ENCODE measurements around the gene CDK17.

The CDK17 gene

DNA sequence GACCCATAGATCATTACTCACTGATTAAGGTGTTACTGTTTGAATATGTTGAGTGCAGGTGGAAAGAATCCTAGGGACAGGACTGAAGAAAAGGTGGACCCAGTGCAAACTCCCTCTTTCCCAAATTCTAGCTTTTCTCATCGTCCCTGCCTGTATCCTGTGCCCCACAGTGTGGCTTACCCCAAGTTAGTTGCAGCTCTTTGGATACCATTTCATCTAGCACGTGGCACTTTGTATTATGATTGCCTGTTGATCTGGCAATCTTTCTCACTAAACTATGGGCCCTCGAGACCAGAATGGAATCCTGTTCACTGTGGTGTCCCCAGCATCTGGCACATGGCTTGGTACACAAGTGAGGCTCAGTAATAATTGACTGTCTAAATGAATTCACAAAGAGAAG, 139.6 kb downstream of the CDK17 start:
- TF ChIP-seq, protein P1, sequence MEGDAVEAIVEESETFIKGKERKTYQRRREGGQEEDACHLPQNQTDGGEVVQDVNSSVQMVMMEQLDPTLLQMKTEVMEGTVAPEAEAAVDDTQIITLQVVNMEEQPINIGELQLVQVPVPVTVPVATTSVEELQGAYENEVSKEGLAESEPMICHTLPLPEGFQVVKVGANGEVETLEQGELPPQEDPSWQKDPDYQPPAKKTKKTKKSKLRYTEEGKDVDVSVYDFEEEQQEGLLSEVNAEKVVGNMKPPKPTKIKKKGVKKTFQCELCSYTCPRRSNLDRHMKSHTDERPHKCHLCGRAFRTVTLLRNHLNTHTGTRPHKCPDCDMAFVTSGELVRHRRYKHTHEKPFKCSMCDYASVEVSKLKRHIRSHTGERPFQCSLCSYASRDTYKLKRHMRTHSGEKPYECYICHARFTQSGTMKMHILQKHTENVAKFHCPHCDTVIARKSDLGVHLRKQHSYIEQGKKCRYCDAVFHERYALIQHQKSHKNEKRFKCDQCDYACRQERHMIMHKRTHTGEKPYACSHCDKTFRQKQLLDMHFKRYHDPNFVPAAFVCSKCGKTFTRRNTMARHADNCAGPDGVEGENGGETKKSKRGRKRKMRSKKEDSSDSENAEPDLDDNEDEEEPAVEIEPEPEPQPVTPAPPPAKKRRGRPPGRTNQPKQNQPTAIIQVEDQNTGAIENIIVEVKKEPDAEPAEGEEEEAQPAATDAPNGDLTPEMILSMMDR (conservative IDR thresholded peaks at IDR 0.05; ENCODE audit: control insufficient read depth, insufficient read depth, low read depth, low read length) = no peak
- H3K4me3 ChIP-seq (ENCODE audit: control insufficient read depth, low read depth, low read length) = no peak overlapping the region
- DNase-seq (ENCODE audit: low read depth) = no peak

GRCh38 chr12:96260231-96260630, 140.0 kb downstream of the CDK17 start:
- DNase-seq (ENCODE audit: low read depth) = peak; percentile 40
- TF ChIP-seq, protein P1 (conservative IDR thresholded peaks at IDR 0.05; ENCODE audit: control insufficient read depth, insufficient read depth, low read depth, low read length) = no peak

GRCh38 chr12:96258104-96258961, 141.9 kb downstream of the CDK17 start:
- peak; percentile 82 for DNase-seq (ENCODE audit: low read depth)
- TF ChIP-seq, protein P1 (conservative IDR thresholded peaks at IDR 0.05; ENCODE audit: control insufficient read depth, insufficient read depth, low read depth, low read length) = no peak
- H3K4me3 ChIP-seq (ENCODE audit: control insufficient read depth, low read depth, low read length) = no peak overlapping the region

More at GRCh38 chr12:96260231-96260630, 140.0 kb downstream of the CDK17 start:
- no peak overlapping the region for H3K4me3 ChIP-seq (ENCODE audit: control insufficient read depth, low read depth, low read length)

DNA sequence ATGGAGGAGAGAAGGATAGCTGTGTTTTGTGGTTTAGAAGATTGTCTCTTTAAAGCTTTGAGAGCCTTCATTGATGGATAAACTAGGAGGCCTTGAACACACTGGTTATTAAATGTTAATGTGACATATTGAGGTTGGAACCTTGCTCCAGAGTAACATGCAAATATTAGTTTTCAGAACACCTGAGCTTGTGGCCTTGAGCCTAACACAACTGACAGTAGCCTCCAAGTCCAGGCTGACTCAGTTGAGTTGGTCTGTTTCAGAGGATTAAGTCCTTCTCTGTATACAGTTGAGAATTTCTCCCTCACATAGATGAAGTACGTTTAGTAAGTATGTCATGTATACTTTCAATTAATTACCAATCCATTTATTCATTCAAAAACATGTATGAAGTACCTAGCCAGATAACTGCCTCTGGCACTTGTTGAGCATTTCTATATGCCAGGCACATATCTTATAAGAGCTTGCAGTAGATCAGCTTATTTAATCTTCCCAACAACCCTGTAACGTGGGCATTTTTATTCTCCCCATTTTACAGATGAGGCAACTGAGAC, 142.6 kb downstream of the CDK17 start:
- TF ChIP-seq, protein P1 (conservative IDR thresholded peaks at IDR 0.05; ENCODE audit: control insufficient read depth, insufficient read depth, low read depth, low read length) = no peak
- no peak for DNase-seq (ENCODE audit: low read depth)
- H3K4me3 ChIP-seq (ENCODE audit: control insufficient read depth, low read depth, low read length) = no peak overlapping the region

DNA sequence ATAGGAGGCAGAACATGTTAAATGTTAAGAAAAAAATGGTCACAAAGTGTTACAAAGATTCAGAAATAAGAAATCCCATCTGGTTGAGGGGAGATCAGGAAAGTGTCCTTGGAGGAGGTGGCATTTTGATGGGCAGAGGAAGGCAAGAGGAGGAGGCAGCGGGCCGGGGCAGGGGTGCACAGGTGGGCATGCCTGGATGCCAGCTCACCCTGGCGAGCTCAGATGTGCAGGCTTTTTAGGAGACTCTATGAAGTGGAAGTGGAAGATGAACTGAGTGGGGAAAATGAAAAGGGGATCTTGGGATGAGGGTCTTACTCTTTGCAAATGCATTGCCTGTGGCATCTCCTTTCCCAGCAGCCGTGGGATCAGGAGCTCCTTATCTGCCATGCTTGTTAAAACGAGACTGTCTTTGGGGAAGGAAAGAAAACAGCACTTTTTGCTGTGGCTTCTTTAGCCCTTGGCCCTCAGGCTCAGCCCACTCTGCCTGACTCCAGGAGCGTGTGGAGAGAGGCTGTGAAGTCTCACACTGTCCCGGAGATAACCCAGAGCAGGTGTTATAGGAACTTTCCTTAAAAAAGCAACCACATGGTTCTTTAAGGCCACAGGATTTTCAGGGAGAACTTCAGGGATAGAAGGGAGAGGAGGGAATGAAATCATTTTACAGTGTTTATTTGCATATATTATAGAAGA, 143.4 kb downstream of the CDK17 start:
- DNase-seq (ENCODE audit: low read depth) = no peak
- H3K4me3 ChIP-seq (ENCODE audit: control insufficient read depth, low read depth, low read length) = no peak overlapping the region
- TF ChIP-seq, protein P1 (conservative IDR thresholded peaks at IDR 0.05; ENCODE audit: control insufficient read depth, insufficient read depth, low read depth, low read length) = no peak

GRCh38 chr12:96255077-96255476, 145.2 kb downstream of the CDK17 start:
- TF ChIP-seq, protein P1 (conservative IDR thresholded peaks at IDR 0.05; ENCODE audit: control insufficient read depth, insufficient read depth, low read depth, low read length) = no peak
- DNase-seq (ENCODE audit: low read depth) = peak; percentile 87
- no peak overlapping the region for H3K4me3 ChIP-seq (ENCODE audit: control insufficient read depth, low read depth, low read length)
